RWPE2 (cell line): ENCODE data around the gene THRB.

Source experiments
- ATAC-seq: fragments of 200-7000 bp; cut with Tn5 transposase; 3 replicates; pipeline ENCODE4 v1.9.1; 2021; ENCODE audit warnings: low read depth
- DNase-seq: peaks from one replicate; pipeline ENCODE4 v3.0.0-alpha.2; 2020; ENCODE audit warnings: low spot score
- H3K27ac ChIP-seq: fragments of 450-650 bp; 2 replicates; pipeline ENCODE4 v1.5.1; 2017; ENCODE audit warnings: mild to moderate bottlenecking; ENCODE audit not compliant: poor library complexity, severe bottlenecking
- H3K27me3 ChIP-seq: fragments of 250-450 bp; sonication (Bioruptor Pico); 2 replicates; pipeline ENCODE4 v1.5.1; 2021; ENCODE audit warnings: mild to moderate bottlenecking, moderate library complexity; ENCODE audit not compliant: insufficient read depth, poor library complexity, severe bottlenecking
- H3K36me3 ChIP-seq: fragments of 250-450 bp; sonication (Bioruptor Pico); 2 replicates; pipeline ENCODE4 v1.5.1; 2020; ENCODE audit warnings: low read depth, mild to moderate bottlenecking, moderate library complexity
- H3K4me1 ChIP-seq: fragments of 250-450 bp; sonication (Bioruptor Pico); 2 replicates; pipeline ENCODE4 v1.5.1; 2021; ENCODE audit warnings: mild to moderate bottlenecking, moderate library complexity; ENCODE audit not compliant: insufficient read depth, poor library complexity, severe bottlenecking
- H3K4me3 ChIP-seq: fragments of 250-450 bp; sonication (Bioruptor Pico); 2 replicates; pipeline ENCODE4 v1.5.1; 2021; ENCODE audit warnings: mild to moderate bottlenecking, moderate library complexity; ENCODE audit not compliant: severe bottlenecking
- H3K9me3 ChIP-seq: fragments of 250-450 bp; sonication (Bioruptor Pico); 2 replicates; pipeline ENCODE4 v1.5.1; 2021; ENCODE audit warnings: mild to moderate bottlenecking, moderate library complexity; ENCODE audit not compliant: severe bottlenecking
- CTCF ChIP-seq: fragments of 450-650 bp; IDR thresholded peaks from one replicate; pipeline ENCODE4 v1.5.1; 2017; ENCODE audit warnings: mild to moderate bottlenecking, moderate library complexity; ENCODE audit not compliant: poor library complexity, severe bottlenecking

THRB gene

DNA sequence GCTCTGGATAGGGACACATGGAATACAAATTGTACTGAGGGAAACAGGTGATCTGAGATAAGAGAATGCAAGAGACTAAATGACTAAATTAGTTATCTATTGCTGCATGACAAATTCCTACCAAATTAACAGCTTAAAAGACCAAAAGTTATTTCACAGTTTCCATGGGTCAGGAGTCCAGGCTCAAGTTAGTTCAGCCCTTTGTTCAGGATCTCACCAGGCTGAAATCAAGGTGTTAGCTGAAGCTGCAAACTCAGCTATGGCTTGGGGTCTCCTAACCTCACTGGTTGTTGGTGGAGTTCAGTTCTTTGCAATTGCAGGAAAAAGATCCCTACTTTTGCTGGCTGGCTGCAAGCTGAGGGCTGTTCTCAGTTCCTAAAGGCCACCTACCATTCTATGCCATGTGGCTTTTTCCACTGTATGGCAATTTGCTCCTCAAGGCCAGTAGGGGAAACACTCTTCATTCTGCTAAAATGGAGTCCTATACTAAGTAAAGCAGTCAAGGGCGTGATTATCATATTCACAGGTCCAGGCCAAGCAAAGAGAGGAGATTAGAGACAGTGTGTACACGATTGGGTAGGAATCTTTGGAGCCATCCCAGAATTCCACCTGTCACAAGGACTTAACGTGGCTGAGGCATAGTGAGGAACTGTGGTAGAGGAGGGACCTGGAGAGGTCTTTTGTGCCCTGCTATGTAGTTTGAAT lies 53.7 kb downstream of the THRB start:
- Histone ChIP-seq H3K4me3 (no peak overlapping the region), H3K36me3 (no peaks in the 10 kb centered on the region), H3K9me3 (no peaks in the 10 kb centered on the region), H3K27ac (no peak overlapping the region), H3K27me3 (no peaks in the 10 kb centered on the region), H3K4me1 (no peaks in the 10 kb centered on the region)
- no peak for DNase-seq
- ATAC-seq = no peak
- no peak for TF ChIP-seq CTCF

DNA sequence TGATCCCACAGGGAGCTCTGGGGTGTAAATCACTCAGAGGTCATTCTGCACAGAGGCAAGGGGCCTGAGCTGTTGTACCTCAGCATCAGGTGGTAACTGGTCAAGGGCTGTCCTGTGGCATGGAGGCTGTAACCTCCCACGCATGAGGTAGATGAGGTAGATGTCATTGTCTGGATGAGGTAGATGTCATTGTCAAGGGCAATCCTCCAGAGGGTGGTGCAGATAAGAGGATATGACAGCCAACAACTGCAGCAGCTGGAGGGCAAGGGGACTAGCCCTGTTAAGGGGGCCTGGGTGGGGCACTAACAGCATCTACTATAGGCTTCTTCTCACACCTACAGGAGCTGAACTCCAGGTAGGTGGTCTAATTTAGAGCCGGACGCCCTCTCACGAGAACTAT lies 55.6 kb downstream of the THRB start:
- no peak overlapping the region for H3K4me3 ChIP-seq
- TF ChIP-seq CTCF = no peak
- H3K9me3 ChIP-seq = no peaks in the 10 kb centered on the region
- no peaks in the 10 kb centered on the region for H3K4me1 ChIP-seq
- H3K27ac ChIP-seq = no peak overlapping the region
- DNase-seq (no peak), ATAC-seq (no peak)
- no peaks in the 10 kb centered on the region for H3K36me3 ChIP-seq
- no peaks in the 10 kb centered on the region for H3K27me3 ChIP-seq

GRCh38 chr3:24437326-24437725 lies 57.3 kb downstream of the THRB start:
- Histone ChIP-seq H3K4me1 (no peaks in the 10 kb centered on the region), H3K27me3 (no peaks in the 10 kb centered on the region), H3K4me3 (no peak overlapping the region), H3K9me3 (no peaks in the 10 kb centered on the region), H3K36me3 (no peaks in the 10 kb centered on the region), H3K27ac (no peak overlapping the region)
- ATAC-seq (no peak), DNase-seq (no peak)
- TF ChIP-seq CTCF = no peak

DNA sequence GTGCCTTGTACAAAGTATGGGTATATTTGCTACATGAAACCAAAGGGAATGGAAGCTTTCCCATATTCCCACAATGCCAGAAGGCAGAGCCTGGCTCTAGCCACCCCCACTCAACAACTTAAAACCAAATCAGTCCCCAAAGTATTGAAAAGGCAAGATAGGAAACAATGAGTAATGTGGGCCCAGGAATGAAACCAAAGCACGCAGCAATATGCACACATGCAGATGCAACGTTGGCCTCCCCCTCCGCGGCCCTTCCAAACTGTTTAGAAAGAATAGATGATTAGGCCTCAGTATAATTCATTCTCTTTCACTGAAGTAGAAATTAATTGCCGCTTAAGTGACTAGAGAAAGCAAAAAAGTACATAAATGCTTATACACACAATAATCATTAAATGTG lies 59.1 kb downstream of the THRB start:
- no peaks in the 10 kb centered on the region for H3K4me1 ChIP-seq
- no peak overlapping the region for H3K4me3 ChIP-seq
- DNase-seq = no peak
- H3K9me3 ChIP-seq = no peaks in the 10 kb centered on the region
- H3K36me3 ChIP-seq = no peaks in the 10 kb centered on the region
- ATAC-seq = no peak
- no peak overlapping the region for H3K27ac ChIP-seq
- no peak for TF ChIP-seq CTCF
- no peaks in the 10 kb centered on the region for H3K27me3 ChIP-seq

DNA sequence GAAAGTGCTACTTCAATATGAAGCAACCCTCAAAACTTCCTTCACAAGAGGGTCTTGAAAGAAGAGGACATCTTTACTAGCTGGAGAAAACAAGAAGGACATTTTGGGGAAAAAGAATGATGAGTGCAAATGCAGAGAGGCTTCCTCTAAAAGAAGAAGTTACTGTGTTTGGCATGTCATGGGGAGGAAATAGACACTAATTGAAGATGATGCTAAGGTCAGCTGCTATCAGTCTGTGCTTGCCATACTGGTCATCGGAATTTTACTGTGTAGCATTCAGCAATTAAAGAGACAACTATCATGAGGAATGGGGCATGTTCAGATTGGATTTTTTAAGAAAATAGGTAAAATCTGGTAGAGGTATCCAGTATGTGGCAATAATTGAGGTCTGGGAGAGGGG lies 60.0 kb downstream of the THRB start:
- no peak for DNase-seq
- Histone ChIP-seq H3K27me3 (no peaks in the 10 kb centered on the region), H3K4me1 (no peaks in the 10 kb centered on the region), H3K9me3 (no peaks in the 10 kb centered on the region), H3K36me3 (no peaks in the 10 kb centered on the region), H3K27ac (no peak overlapping the region), H3K4me3 (no peak overlapping the region)
- no peak for ATAC-seq
- TF ChIP-seq CTCF = no peak
